ENCODE results near the gene STX12.
"Not testable (repeated sequence)": the region's sequence is repeated elsewhere in the genome, so short reads cannot be mapped to it uniquely, and the experiment has no call there.

STX12 gene

DNA sequence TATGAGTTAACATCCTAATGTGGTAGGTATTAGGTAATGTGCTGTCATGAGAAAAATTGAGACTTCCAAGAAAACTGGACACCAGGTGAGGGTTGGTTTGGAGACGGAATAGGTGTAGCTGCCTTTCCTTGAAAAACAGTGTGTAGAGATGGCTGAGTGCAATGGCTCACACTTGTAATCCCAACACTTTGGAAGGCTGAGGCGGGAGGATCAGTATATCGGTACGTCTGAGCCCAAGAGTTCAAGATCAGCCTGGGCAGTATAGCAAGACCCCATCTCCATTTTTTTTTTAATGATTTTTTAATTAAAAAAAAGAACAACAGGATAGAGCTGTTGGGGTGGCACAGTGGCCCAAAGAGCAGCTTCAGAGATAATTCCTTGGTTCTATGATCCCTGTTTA is 50.8 kb downstream of the STX12 start:
- WGBS (ENCODE audit: extremely low coverage, insufficient coverage, insufficient read length): no CpG with 5 or more reads among the region's 4 CpGs

DNA sequence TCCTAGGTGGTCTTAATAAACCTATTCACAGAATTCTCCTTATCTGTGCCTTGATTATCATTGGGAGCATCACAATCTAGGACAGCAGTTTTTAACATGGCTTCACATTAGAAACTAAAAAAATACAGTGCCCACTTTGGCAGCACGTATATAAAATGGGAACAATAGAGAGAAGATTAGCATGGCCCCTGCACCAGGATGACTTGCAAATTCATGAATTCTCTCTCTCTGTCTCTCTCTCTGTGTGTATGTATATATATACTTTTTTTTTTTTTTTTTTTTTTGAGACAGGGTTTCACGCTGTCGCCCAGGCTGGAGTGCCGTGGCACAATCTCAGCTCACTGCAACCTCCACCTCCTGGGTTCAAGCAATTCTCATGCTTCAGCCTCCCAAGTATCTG is 51.4 kb downstream of the STX12 start:
- Histone ChIP-seq H3K4me3 (ENCODE audit: low read depth, low read length) (no peak overlapping the region), H2BK5ac (ENCODE audit: low read depth, low read length, poor library complexity) (no peak overlapping the region), H4K12ac (ENCODE audit: low read depth, low read length) (no peak overlapping the region), H4K8ac (ENCODE audit: low read depth, low read length) (no peak overlapping the region), H3K4me1 (ENCODE audit: control insufficient read depth in 1 of 2, insufficient read depth in 2 of 2, low read length in 2 of 2) (no peaks in the 10 kb centered on the region), H3K9me3 (ENCODE audit: insufficient read depth, low read depth, low read length) (no peaks in the 10 kb centered on the region), H3K36me3 (ENCODE audit: control insufficient read depth in 1 of 2, insufficient read depth in 2 of 2, low read length in 2 of 2) (peaks cover 4 to 5% of the 10 kb centered on the region in 2 experiments), H3K79me2 (ENCODE audit: control insufficient read depth, insufficient read depth, low read length, poor library complexity) (no peaks in the 10 kb centered on the region), H3K18ac (ENCODE audit: low read length) (no peak overlapping the region), H3K27me3 (ENCODE audit: insufficient read depth, low read length) (no peaks in the 10 kb centered on the region), H2AK5ac (ENCODE audit: low read length) (no peak overlapping the region), H4K91ac (ENCODE audit: low read depth, low read length) (no peak overlapping the region), H3K9ac (ENCODE audit: low read length) (no peak overlapping the region), H2BK120ac (ENCODE audit: insufficient read depth, low read length, poor library complexity) (no peak overlapping the region), H3K79me1 (ENCODE audit: low read length) (no peaks in the 10 kb centered on the region), H3K4me2 (ENCODE audit: low read length) (no peak overlapping the region), H2BK12ac (ENCODE audit: low read length) (no peak overlapping the region), H3K14ac (ENCODE audit: low read length) (no peak overlapping the region), H3K27ac (ENCODE audit: low read depth, low read length) (no peak overlapping the region), H2AFZ (ENCODE audit: insufficient read depth, low read length, poor library complexity) (no peak overlapping the region), H3K23ac (ENCODE audit: low read length) (no peak overlapping the region), H3K4ac (ENCODE audit: low read depth, low read length) (no peak overlapping the region)
- no CpG with 5 or more reads among the region's 4 CpGs for WGBS (ENCODE audit: extremely low coverage, insufficient coverage, insufficient read length)
- DNase-seq: no peak

More for the DNA sequence above, 50.8 kb downstream of the STX12 start:
- no peak overlapping the region for H2BK120ac ChIP-seq (ENCODE audit: insufficient read depth, low read length, poor library complexity)
- H2BK5ac ChIP-seq (ENCODE audit: low read depth, low read length, poor library complexity): no peak overlapping the region
- H3K23ac ChIP-seq (ENCODE audit: low read length): no peak overlapping the region
- no peak overlapping the region for H2AK5ac ChIP-seq (ENCODE audit: low read length)
- H3K79me1 ChIP-seq (ENCODE audit: low read length): no peaks in the 10 kb centered on the region
- H3K4me3 ChIP-seq (ENCODE audit: low read depth, low read length): no peak overlapping the region
- H3K14ac ChIP-seq (ENCODE audit: low read length): no peak overlapping the region
- no peak overlapping the region for H2AFZ ChIP-seq (ENCODE audit: insufficient read depth, low read length, poor library complexity)
- no peak overlapping the region for H4K91ac ChIP-seq (ENCODE audit: low read depth, low read length)
- no peaks in the 10 kb centered on the region for H3K79me2 ChIP-seq (ENCODE audit: control insufficient read depth, insufficient read depth, low read length, poor library complexity)
- no peak for DNase-seq
- H3K9ac ChIP-seq (ENCODE audit: low read length): no peak overlapping the region
- H2BK12ac ChIP-seq (ENCODE audit: low read length): no peak overlapping the region
- H3K4me1 ChIP-seq (ENCODE audit: control insufficient read depth in 1 of 2, insufficient read depth in 2 of 2, low read length in 2 of 2): no peaks in the 10 kb centered on the region
- H3K18ac ChIP-seq (ENCODE audit: low read length): no peak overlapping the region
- no peak overlapping the region for H3K27ac ChIP-seq (ENCODE audit: low read depth, low read length)
- no peaks in the 10 kb centered on the region for H3K9me3 ChIP-seq (ENCODE audit: insufficient read depth, low read depth, low read length)
- H4K12ac ChIP-seq (ENCODE audit: low read depth, low read length): no peak overlapping the region
- H3K27me3 ChIP-seq (ENCODE audit: insufficient read depth, low read length): no peaks in the 10 kb centered on the region
- peaks cover 6 to 7% of the 10 kb centered on the region in 2 experiments for H3K36me3 ChIP-seq (ENCODE audit: control insufficient read depth in 1 of 2, insufficient read depth in 2 of 2, low read length in 2 of 2)
- H4K8ac ChIP-seq (ENCODE audit: low read depth, low read length): no peak overlapping the region
- no peak overlapping the region for H3K4ac ChIP-seq (ENCODE audit: low read depth, low read length)
- no peak overlapping the region for H3K4me2 ChIP-seq (ENCODE audit: low read length)

DNA sequence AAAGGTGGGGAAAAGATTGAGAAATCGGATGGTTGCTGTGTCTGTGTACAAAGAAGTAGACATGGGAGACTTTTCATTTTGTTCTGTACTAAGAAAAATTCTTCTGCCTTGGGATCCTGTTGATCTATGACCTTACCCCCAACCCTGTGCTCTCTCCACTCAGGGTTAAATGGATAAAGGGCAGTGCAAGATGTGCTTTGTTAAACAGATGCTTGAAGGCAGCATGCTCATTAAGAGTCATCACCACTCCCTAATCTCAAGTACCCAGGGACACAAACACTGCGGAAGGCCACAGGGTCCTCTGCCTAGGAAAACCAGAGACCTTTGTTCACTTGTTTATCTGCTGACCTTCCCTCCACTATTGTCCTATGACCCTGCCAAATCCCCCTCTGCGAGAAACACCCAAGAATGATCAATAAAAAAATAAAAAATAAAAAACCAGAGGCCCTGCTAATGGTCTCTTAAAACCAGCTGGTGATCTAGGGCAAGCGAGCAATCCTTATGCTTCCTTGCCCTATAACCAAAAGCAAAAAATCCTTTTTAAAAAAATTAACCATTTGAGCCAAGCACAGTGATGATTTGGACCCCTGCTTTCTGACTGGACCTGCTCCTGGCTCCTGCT is 56.4 kb downstream of the STX12 start:
- H2AFZ ChIP-seq (ENCODE audit: insufficient read depth, low read length, poor library complexity); H2BK5ac ChIP-seq (ENCODE audit: low read depth, low read length, poor library complexity); H2BK12ac ChIP-seq (ENCODE audit: low read length); H2AK5ac ChIP-seq (ENCODE audit: low read length); H2BK120ac ChIP-seq (ENCODE audit: insufficient read depth, low read length, poor library complexity); DNase-seq; H3K4ac ChIP-seq (ENCODE audit: low read depth, low read length); H3K27me3 ChIP-seq (ENCODE audit: insufficient read depth, low read length); H3K23ac ChIP-seq (ENCODE audit: low read length); H3K36me3 ChIP-seq (ENCODE audit: control insufficient read depth in 1 of 2, insufficient read depth in 2 of 2, low read length in 2 of 2); H3K18ac ChIP-seq (ENCODE audit: low read length); H3K27ac ChIP-seq (ENCODE audit: low read depth, low read length); H4K91ac ChIP-seq (ENCODE audit: low read depth, low read length); H3K4me2 ChIP-seq (ENCODE audit: low read length); H3K9me3 ChIP-seq (ENCODE audit: insufficient read depth, low read depth, low read length); H3K9ac ChIP-seq (ENCODE audit: low read length); H3K79me1 ChIP-seq (ENCODE audit: low read length); H3K4me1 ChIP-seq (ENCODE audit: control insufficient read depth in 1 of 2, insufficient read depth in 2 of 2, low read length in 2 of 2); H4K12ac ChIP-seq (ENCODE audit: low read depth, low read length); H3K4me3 ChIP-seq (ENCODE audit: low read depth, low read length); H3K14ac ChIP-seq (ENCODE audit: low read length): not testable (repeated sequence)
- Histone ChIP-seq H3K79me2 (ENCODE audit: control insufficient read depth, insufficient read depth, low read length, poor library complexity) (peaks cover 10% of the 10 kb centered on the region), H4K8ac (ENCODE audit: low read depth, low read length) (peak overlapping the region; percentile 98)
- no CpG with 5 or more reads among the region's 4 CpGs for WGBS (ENCODE audit: extremely low coverage, insufficient coverage, insufficient read length)

DNA sequence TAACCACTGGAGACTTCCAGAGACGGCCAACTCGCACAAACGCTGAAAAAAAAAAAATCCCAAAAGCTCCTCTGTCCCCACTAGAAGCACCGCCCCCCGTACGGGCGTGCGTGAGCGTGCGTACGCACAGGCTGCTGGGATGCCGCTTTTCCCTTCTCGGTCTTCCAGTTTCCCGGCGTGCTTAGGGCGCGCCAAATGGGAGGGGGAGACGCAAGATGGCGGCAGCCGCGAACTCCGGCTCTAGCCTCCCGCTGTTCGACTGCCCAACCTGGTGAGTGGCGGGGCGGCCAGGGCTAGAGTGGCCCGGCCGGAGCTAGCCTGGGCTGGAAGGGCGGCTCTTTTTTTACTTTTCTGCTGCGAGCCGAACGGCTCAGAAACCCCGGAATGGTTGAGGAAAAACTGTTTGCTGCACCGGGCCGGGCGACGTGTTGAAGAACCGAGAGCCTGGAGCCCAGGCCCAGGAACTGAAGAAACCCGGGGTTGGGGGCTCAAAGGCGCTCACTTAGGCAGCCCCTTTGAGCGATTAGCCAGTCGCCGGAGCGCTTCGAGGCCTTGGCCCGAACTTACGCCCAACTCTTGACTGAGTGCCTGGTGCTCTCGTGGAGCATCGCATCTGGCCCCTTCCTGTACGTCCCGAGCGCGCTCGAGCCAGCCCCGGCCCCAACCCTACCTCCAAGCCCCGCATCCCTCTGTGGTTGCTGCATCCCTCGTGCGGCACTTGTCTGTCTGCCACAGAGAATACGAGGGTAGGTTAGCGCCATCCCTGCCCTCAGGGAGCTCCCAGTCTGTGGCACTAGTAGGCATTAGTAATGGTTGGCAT is 57.8 kb downstream of the STX12 start, which contains the start of gene PPP1R8:
Gene PPP1R8, plus strand, starts transcription at position 162 of the 820 bp plus-strand sequence. Its CDS starts 54 bp downstream, at position 216.
- Histone ChIP-seq H2AK5ac (ENCODE audit: low read length) (peak within 1 kb of the TSS; percentile 51), H3K79me1 (ENCODE audit: low read length) (peaks cover 9% of the 10 kb centered on the region), H4K91ac (ENCODE audit: low read depth, low read length) (peak within 1 kb of the TSS; percentile 78), H2BK120ac (ENCODE audit: insufficient read depth, low read length, poor library complexity) (peak within 1 kb of the TSS; percentile 37), H3K4me3 (ENCODE audit: low read depth, low read length) (peak within 1 kb of the TSS; percentile 90), H3K27me3 (ENCODE audit: insufficient read depth, low read length) (no peaks in the 10 kb centered on the region), H3K27ac (ENCODE audit: low read depth, low read length) (peak within 1 kb of the TSS; percentile 70), H3K79me2 (ENCODE audit: control insufficient read depth, insufficient read depth, low read length, poor library complexity) (peaks cover 10% of the 10 kb centered on the region), H2AFZ (ENCODE audit: insufficient read depth, low read length, poor library complexity) (peak within 1 kb of the TSS; percentile 81), H3K18ac (ENCODE audit: low read length) (peak within 1 kb of the TSS; percentile 72), H2BK12ac (ENCODE audit: low read length) (no peak within 1 kb of the TSS), H3K36me3 (ENCODE audit: control insufficient read depth in 1 of 2, insufficient read depth in 2 of 2, low read length in 2 of 2) (peaks cover 3 to 8% of the 10 kb centered on the region in 2 experiments), H3K4ac (ENCODE audit: low read depth, low read length) (peak within 1 kb of the TSS; percentile 93), H4K12ac (ENCODE audit: low read depth, low read length) (peak within 1 kb of the TSS; percentile 98), H2BK5ac (ENCODE audit: low read depth, low read length, poor library complexity) (peak within 1 kb of the TSS; percentile 47), H3K9me3 (ENCODE audit: insufficient read depth, low read depth, low read length) (no peaks in the 10 kb centered on the region), H3K4me2 (ENCODE audit: low read length) (peak within 1 kb of the TSS; percentile 62), H4K8ac (ENCODE audit: low read depth, low read length) (peak within 1 kb of the TSS; percentile 98), H3K23ac (ENCODE audit: low read length) (no peak within 1 kb of the TSS), H3K4me1 (ENCODE audit: control insufficient read depth in 1 of 2, insufficient read depth in 2 of 2, low read length in 2 of 2) (peaks cover 0 to 7% of the 10 kb centered on the region in 2 experiments), H3K9ac (ENCODE audit: low read length) (peak within 1 kb of the TSS; percentile 95), H3K14ac (ENCODE audit: low read length) (peak within 1 kb of the TSS; percentile 77)
- DNase-seq: peak; percentile 97 to 98
- no CpG with 5 or more reads among the region's 60 CpGs for WGBS (ENCODE audit: extremely low coverage, insufficient coverage, insufficient read length)

Data from trophoblast cell (in vitro differentiated cells and primary cell).